Stimulated activated CD4-positive, alpha-beta T cell treated with anti-CD3 and anti-CD28 coated beads, Interleukin-15, amount 100 ng/mL, for 48 hours (primary cell): ENCODE results near the gene NR1I3.

ENCODE experiments used
- DNase-seq, 2 donors: peaks; one replicate each; pipeline ENCODE4 v3.0.0-alpha.2; 2020; ENCODE audit warnings: low read depth in 2 of 2

The NR1I3 gene

GRCh38 chr1:161219078-161219892 is 18.7 kb downstream of the NR1I3 start:
- no peak for DNase-seq

- no peak for DNase-seq
These were observed 19.5 kb downstream of the NR1I3 start for GRCh38 chr1:161218301-161219077.

GRCh38 chr1:161217831-161218230 is 20.2 kb downstream of the NR1I3 start:
- DNase-seq = no peak

GRCh38 chr1:161216945-161217712 is 20.9 kb downstream of the NR1I3 start:
- DNase-seq = no peak

GRCh38 chr1:161215076-161215475 is 22.9 kb downstream of the NR1I3 start, which contains the start of gene FCER1G:
Gene FCER1G, plus strand, starts transcription at chr1:161215295. Its CDS starts 27 bp downstream, at chr1:161215322.
- no peak for DNase-seq

GRCh38 chr1:161214369-161214768 is 23.6 kb downstream of the NR1I3 start:
- DNase-seq = no peak

GRCh38 chr1:161209790-161210409 is 28.1 kb downstream of the NR1I3 start:
- DNase-seq = peak; percentile 54 to 69

GRCh38 chr1:161207173-161207572 is 30.8 kb downstream of the NR1I3 start:
- no peak for DNase-seq

GRCh38 chr1:161206411-161207140 is 31.4 kb downstream of the NR1I3 start:
- no peak for DNase-seq

- DNase-seq = peak; percentile 94 to 95
These were observed 35.9 kb downstream of the NR1I3 start, which contains the start of gene NDUFS2 for GRCh38 chr1:161201836-161202712. Gene NDUFS2, plus strand, starts transcription at chr1:161202367. Its CDS starts 19 bp downstream, at chr1:161202386.

- no peak for DNase-seq
These were observed 36.8 kb downstream of the NR1I3 start for GRCh38 chr1:161200992-161201835.

- no peak for DNase-seq
These were observed 37.5 kb downstream of the NR1I3 start for GRCh38 chr1:161200421-161200991.

GRCh38 chr1:161199506-161200139 is 38.4 kb downstream of the NR1I3 start:
- no peak for DNase-seq

GRCh38 chr1:161198897-161199431 is 39.0 kb downstream of the NR1I3 start, which contains the start of gene ADAMTS4:
Gene ADAMTS4, minus strand, starts transcription at chr1:161199054. Its CDS starts 427 bp downstream, at chr1:161198627.
- DNase-seq = no peak

- DNase-seq = no peak
These were observed 39.7 kb downstream of the NR1I3 start for GRCh38 chr1:161198194-161198896.

GRCh38 chr1:161197560-161198193 is 40.3 kb downstream of the NR1I3 start:
- no peak for DNase-seq
